HG02571 (cell line): ENCODE measurements around the gene CLECL1.
"Not testable (repeated sequence)": the region's sequence is repeated elsewhere in the genome, so short reads cannot be mapped to it uniquely, and the experiment has no call there.

ENCODE experiments used
- ATAC-seq: cut with Tn5 transposase; IDR thresholded peaks from one replicate; pipeline ENCODE4 v1.9.1; 2021; ENCODE audit warnings: mild to moderate bottlenecking, moderate library complexity; ENCODE audit not compliant: unreplicated experiment

The CLECL1 gene

DNA sequence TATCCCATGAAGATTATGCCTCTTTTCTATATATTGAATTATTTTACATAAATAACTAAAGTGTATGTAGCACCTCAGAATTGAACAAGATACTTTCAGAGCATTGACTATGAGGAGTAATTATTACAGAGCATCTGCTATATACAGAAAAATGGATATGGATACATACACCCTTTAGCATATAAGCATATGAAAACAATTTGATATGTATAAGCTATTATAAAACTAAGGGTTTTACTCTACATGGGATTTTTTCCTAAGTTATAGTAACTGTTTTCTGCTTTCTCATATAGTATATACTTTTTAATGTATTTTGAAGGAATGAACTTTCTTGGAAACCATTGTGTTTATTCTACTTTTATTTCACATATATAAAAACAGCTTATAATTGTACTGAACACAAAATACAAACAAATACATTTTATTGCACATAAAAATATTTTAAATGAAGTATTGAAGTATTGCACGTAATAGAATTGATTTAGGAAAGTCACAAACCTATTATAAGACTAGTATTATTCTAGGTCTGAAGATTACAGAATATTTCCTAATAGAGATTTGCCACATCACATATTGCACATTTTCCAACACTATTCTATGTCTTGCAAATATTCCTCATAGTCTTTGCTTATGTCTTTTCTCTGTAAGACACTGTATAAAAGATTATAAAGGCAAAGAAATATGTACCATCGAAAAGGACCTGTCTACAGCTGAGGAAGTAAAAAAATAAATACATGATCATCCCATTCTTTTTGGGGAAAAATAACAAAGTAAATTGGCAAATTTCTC is 19.4 kb upstream of the CLECL1 start:
- ATAC-seq: no peak

DNA sequence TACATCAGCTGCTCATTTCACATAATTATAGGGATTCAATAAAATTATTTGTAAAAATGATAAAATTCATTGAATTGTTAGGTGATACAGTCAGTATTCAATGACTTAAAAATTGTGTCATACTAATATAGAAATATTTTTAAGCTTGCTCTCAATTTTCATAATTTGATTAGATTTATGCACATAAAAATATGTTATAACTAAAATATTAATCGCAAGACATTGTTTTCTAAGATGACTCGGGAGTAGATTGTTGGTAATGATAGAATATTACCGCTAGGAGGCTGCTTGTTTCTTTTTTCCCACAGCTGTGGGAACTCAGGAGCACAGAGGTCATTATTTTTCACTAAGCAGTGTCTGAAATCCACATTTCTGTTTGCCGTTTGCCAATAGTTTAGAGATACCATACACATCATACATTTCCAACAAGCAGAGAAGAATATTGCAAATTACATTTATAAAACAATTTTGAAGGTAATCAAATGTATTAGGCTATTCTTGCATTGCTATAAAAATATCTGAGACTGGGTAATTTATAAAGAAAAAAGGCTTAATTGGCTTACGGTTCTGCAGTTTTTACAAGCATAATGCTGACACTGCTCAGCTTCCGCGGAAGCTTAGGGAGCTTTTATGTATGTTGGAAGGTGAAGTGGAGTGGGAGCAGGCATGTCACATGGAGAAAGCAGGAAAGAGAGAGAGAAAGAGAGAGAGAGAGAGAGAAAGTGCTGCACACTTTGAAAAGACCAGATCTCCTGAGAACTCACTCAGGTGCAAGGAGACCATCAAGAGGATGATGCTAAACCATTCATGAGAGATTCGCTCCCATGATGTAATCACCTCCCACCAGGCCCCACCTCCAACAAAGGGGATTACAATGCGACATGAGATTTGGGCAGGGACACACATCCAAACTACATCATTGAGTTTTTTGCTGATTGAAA is 18.6 kb upstream of the CLECL1 start:
- no peak for ATAC-seq

DNA sequence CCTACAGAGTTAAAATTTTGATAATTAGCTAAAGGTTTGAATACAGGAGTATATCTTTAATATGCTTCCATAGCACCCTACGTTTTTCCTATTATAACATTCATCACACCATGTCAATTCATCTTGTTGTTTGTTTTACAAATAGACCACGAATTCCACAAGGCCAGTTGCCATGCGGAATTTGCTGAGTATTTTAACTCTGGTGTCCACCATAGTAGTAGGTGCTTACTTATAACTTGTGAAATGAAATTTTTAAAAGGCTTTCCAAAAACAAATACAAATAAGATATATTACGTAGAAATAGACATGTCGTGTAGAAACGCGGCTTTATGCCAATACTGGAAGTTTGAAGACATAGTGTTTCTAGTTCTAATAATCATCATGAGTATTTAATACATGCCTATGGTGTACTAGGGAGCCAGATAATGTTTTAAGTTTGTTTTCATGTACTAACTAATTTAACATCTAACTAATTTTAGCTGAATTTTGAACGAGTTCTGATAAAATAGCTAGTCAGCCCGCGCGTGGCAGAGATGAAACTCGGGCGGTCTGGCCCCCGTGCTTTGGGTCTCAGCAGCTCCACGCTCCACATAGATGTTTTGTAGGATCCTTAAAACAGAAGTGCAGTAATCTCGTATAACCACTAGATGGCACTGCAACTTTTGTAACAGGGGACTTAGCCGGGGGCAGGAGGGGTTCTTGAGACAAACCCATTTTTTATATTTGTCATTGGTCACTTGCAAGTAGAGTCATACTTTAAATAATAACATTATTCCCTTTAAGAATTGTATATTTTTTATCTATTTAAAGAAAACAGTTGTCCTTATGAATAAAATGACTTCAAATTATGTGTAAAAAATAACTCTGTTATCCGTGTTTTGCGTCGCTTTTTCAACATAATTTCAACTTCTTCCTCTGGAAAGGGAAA is 17.6 kb upstream of the CLECL1 start:
- peak; percentile 60 for ATAC-seq

DNA sequence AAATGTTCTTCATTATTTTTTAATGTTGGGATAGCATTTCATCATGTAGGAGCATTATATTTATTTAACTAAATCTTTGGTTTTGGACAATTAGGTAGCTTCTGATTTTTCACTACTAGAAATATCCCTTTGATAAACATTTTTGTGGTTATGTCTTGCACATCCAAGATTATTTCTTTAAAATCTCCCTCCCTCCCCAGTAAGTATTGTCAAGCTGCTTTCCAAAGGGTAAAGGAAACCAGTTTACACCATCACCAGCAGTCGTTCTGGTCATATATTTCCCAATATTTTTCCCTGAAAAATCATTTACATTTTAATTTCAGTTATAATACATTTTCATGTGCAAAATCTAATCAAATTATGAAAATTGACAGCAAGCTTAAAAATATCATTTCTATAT is 16.7 kb upstream of the CLECL1 start:
- ATAC-seq: no peak

DNA sequence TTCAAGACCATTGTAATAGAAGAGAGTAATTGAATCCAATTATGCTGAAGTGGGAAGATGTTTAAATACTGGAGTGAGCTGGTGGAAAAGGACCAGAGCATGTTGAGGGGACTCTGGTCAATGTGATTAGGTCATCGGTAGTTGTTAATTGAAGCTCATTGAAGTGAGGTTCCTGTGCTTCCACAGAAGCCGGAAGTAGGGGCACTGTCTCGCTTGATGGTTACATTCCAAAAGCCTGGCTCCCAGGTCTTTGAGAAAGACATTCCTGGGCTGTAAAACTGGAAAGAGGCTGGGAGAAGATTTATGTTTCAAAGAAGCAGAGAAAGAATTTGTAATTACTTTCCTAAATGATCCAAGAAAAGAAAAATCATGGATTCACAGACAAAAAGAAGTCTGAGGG is 12.3 kb upstream of the CLECL1 start:
- ATAC-seq: no peak

DNA sequence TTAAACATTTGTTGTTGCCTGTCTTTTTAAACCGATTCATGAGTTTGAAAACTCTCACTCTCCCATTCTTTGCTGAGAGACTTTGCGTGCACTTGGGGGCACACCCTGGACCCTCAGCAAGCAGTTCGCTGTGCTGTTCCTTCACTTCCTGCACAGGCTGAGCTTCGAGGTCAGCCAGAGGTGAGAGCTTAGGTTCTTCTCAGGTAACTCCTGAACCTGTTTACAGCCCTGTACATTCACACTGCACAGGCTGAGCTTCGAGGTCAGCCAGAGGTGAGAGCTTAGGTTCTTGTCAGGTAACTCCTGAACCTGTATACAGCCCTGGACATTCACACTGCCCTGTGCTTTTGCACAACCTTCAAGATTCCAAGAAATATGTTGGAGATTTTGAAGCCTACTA is 9.8 kb upstream of the CLECL1 start:
- no peak for ATAC-seq

DNA sequence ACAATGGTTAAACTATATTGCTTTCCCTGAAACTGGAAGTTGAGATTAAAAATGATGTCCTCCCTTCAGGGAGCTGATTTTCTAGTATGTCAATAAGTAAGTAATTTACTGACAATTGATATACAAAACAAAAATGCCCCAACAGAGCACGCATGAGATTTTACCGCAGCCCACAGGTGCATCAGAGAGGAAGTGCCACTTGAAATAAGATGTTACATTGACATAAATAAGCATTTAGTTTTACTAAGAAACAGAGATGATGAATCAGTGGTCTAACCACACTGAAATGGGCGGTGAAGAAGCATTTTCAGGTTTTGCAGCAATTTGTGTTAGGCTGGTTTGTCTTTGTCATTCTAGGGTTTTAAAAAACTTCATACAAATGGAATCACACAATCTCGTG is 8.8 kb upstream of the CLECL1 start:
- peak; percentile 71 for ATAC-seq

DNA sequence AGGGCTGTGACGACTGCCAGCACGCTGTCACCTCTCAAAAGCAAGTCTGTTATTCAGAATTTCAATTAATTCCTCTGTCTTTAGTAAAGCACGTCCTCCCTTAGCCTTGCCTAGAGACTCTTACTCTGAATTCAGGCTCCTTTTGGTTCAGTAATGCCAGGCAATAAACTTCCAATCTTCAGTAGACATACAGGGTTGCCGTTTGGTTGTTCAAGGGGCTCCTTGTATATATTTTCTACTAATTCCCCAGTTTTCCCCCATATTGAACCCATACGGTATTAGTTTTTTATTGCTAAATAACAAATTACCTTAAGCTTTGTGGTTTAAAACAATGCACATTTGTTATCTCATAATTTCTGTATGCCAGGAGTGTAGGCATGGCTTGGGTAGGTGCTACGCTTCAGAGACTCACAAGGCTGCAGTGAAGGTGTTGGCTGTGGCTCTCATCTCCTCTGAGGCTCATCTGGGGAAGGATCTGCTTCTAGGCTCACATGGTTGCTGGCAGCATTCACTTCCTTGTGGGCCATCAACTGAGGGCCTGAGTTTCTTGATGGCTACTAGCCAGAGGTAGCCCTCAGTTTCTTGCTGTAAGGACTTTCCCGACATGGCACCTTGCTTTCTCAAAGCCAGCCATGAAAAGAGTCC is 7.3 kb upstream of the CLECL1 start:
- ATAC-seq: no peak

DNA sequence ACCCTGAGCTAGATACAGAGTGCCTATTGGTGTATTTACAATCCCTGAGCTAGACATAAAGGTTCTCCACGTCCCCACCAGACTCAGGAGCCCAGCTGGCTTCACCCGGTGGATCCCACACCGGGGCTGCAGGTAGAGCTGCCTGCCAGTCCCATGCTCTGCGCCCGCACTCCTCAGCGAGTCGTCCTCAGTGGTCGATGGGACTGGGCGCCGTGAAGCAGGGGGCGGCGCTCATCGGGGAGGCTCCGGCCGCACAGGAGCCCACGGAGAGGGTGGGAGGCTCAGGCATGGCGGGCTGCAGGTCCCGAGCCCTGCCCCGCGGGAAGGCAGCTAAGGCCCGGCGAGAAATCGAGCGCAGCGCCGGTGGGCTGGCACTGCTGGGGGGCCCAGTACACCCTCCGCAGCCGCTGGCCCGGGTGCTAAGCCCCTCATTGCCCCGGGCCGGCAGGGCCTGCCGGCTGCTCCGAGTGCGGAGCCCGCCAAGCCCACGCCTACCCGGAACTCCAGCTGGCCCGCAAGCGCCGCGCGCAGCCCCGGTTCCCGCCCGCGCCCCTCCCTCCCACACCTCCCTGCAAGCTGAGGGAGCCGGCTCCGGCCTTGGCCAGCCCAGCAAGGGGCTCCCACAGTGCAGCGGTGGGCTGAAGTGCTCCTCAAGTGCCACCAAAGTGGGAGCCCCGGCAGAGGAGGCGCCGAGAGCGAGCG is 6.7 kb upstream of the CLECL1 start:
- not testable (repeated sequence) for ATAC-seq

DNA sequence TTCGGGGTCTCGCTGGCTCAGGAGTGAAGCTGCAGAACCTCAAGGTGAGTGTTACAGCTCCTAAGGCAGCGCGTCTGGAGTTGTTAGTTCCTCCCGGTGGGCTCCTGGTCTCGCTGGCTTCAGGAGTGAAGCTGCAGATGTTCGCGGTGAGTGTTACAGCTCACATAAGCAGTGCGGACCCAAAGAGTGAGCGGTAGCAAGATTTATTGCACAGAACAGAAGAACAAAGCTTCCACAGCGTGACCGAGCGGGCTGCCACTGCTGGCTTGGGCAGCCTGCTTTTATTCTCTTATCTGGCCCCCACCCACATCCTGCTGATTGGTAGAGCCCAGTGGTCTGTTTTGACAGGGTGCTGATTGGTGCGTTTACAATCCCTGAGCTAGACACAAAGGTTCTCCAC is 6.0 kb upstream of the CLECL1 start:
- ATAC-seq: not testable (repeated sequence)

DNA sequence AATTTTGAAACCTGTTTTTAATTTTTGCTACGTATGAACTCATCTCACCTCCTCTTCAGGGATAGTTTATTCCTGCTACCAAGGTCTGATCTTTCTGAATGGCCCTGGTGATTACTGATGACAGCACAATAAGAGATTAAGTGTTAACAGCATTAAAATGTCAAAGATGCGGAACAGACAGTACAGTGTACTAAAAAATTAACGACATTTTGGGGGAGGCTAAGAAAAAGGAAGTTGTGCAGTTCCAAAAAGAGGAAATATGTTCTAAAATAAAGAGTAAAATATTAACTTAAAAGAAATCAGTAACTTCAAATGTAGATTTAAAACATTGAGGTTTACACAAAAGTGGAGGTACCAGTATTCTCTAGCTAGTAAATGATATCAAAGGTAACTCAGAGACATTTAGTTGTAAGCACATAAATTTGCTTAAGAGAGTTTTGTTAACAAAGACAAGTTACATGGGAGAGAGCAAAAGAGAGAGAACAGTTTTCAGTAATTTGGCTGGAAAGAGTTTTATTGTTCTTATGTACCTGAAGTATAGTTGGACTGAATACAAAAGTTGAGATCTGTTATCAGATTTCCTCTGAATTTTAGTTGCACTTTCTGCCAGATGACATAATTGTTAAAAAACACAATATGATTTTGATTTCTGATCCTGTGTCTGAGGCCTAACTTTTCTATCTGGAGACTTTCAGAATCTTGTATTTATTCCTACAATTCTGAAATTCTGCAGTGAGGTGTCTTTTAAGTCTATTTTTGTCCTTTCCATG is 4.2 kb upstream of the CLECL1 start:
- ATAC-seq: no peak

DNA sequence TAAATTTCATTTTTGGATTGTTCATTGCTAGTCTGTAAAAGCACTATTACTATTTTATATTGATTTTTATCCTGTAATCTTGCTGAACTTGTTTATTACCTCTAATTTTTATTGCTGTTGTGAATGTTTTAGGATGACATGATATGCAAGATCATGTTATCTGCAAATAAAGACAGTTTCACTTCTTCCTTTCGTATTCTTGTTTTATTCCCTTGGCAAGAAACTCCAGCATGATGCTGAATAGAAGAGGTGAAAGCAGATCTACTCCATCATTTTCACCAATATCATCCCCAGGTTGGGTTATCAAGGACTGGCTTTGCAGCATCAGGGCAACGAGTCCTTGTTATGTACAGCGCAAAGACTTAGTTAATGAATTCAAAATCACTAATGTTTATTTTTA is 2.7 kb upstream of the CLECL1 start:
- ATAC-seq: no peak

DNA sequence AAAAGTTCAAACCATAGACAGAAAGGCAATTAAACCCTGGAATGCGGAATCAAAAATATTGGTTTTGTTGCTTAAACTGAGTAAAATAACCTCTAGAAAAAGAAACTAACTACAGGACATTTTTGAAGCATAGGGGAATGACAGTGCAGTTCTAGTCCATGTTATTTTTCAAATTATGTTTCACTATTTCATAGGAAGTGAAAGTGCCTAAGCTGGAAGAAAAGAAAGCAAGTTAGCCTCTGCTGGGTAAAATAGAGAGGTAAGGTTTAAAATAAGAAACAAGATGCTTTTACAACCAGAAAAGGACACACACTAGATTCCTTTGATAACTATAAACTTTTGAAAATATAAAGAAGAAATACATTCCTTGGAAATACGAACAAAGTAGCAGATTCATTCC is 1.1 kb downstream of the CLECL1 start:
- ATAC-seq: no peak

DNA sequence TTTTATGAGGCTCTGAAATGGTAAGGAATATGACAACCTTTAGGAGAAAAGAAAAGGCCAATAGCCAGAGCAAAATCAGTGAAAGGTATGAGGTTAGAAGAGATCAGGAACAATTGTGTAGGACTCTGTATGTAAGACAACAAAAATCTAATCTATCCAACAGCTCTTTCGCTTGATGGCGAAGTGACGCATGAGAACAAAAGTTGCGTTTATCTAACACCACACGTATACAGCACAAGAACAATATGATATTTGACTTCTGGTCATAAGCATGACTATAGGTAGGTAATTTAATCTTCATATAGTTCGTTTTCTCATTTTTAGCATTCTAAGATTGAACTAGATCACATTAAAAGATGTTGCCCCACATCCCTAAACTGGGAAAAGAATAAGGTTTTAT is 1.5 kb downstream of the CLECL1 start:
- no peak for ATAC-seq

DNA sequence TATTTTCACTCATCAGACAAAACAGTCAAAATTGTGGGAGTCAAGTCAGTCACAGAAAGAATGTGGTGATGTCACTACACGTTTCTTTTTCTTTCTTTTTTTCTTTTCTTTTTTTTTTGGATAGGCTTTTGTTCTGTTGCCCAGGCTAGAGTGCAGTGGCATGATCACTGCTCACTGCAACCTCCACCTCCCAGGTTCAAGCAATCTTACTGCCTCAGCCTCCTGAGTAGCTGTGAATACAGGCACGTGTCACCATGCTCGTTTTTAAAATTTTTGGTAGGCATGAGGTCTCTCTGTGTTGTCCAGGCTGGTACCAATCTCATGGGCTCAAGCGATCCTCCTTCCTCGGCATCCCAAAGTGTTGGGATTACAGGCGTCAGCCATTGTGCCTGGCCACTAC is 2.3 kb downstream of the CLECL1 start:
- ATAC-seq: no peak

DNA sequence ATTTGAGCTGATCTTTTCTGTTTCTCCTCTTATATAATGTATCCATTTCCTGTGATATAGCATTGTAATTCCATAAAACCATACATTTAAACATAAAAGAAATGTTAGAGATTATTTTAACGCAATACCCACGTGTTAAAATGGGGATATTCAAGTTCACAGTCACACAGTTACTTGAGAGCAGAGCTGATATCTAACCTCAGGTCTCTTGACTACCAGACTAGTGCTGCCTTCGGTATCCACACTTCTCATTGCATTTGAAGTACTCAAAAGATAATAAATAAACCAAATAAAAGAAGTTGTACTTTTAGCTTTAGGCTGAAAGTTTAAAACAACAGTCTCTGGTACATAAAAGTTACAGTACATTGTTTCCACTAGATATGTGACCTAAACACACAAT is 2.9 kb downstream of the CLECL1 start:
- ATAC-seq: no peak

DNA sequence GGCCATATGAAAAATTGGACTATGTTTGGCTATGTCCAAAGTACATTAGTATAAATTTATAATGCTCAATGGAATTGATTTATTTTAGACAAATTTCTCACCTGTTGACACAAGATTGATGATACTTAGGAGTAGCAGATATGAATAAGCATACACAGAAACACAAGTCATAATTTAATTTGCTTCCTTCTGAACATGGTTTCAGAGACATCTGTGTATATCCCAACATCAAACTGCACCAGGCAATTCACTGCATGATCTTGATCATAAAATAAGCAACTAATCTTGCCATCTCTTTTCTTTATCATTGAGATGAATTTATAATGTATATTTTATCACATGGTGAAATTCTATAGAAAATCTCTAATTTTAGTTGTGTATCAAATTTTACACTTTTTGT is 3.8 kb downstream of the CLECL1 start:
- ATAC-seq: no peak

DNA sequence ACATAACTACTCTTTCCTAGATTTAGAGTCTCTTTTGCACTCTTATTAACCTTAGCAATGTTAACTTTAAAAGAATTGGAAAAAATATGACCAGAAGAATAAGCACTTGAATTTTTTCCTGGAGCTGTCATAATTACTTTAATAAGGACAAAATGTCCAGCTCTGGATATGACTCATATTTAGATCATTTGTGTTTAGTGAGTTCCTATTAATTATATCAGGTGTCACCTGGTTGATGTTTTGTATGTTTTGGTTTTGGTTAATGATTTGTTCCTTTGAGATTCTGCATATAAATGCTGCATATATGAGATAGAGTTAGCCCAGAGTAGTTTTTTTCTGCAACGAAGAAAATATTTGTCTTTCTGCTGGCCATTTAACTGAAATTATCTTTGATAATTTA is 5.1 kb downstream of the CLECL1 start:
- ATAC-seq: no peak

DNA sequence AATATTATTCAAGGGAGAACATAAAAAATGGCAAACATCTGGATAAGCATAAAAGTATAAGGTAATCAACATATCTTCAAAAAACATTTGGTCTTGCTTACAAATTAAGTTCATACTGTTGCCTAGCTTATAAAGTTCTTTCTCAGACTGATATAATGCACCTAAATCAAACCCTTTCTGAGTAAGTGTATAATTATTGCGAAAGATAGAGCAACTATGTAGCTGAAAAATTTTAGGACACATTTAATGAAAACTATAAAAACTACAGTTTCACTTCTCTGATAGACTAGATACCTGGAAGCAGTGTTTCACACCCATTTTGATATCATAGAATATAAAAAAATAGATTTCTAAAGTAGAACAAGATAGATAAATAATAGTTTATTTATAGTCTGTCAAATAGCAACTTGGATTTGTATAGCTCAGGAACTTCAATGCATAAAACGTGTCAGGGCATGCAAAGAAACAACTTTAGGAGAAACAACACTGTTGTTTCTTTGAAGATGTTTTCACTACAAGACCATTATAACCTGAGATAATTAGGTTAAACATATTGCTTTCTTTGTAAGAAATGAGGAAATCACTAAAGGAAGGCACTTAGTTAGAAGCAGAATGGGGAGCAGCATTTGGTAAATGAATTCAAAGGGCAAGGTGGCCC is 7.6 kb downstream of the CLECL1 start:
- ATAC-seq: no peak
